Colonic mucosa (tissue), 4 donors: ENCODE results near the gene PTPN12. TPM values are rescaled to one million over a fixed set of nuclear protein-coding genes. Genes with fewer than 3 reads are reported as not detected.
"Not testable (repeated sequence)": the region's sequence is repeated elsewhere in the genome, so short reads cannot be mapped to it uniquely, and the experiment has no call there.

ENCODE experiments used
- DNase-seq: peaks from one replicate; pipeline ENCODE4 v3.0.0-alpha.2; 2020
- H3K27ac ChIP-seq: fragments of 200-600 bp; one replicate; pipeline ENCODE4 v1.8.0; 2021
- H3K27me3 ChIP-seq: fragments of 200-600 bp; one replicate; pipeline ENCODE4 v1.8.0; 2021
- H3K36me3 ChIP-seq: fragments of 200-600 bp; one replicate; pipeline ENCODE4 v1.8.0; 2021
- H3K4me1 ChIP-seq: fragments of 200-600 bp; one replicate; pipeline ENCODE4 v1.8.0; 2021; ENCODE audit warnings: mild to moderate bottlenecking
- H3K4me3 ChIP-seq: fragments of 200-600 bp; one replicate; pipeline ENCODE4 v1.8.0; 2021
- H3K9ac ChIP-seq, 2 donors: one replicate each; pipeline ENCODE4 v1.7.0; 2013; ENCODE audit warnings: control low read depth in 2 of 2, low read depth in 2 of 2, low read length in 2 of 2
- H3K9me3 ChIP-seq: fragments of 200-600 bp; one replicate; pipeline ENCODE4 v1.8.0; 2021
- CTCF ChIP-seq: fragments of 200-600 bp; IDR thresholded peaks from one replicate; pipeline ENCODE4 v1.8.0; 2022; ENCODE audit warnings: antibody characterized with exemption, mild to moderate bottlenecking
- intact Hi-C: fragments of 100-400 bp; cut with DNase I; formaldehyde crosslinking; loops from one replicate; pipeline ENCODE4 v1.14.1; 2022
- total RNA-seq, 2 donors: library from RNA; stranded (reverse); fragmentation: NEBNext Ultra II Directional in 1 of 2; extraction: Animal tissue kit (Norgen Biotek cat#: 25700) in 1 of 2; gene quantifications; one replicate each; pipeline ENCODE4 v1.2.1, GENCODE V29; 2021
- donor health status: healthy.
- donor health status: DM: no; HTN: no; CAD: no.
- donor health status: DM: no; HTN: no; CAD: no.

Gene PTPN12
- total RNA-seq, 2 donors from 2014 or later, result 34.0 to 51.3 TPM

GRCh38 chr7:77524731-77525130 lies 12.4 kb upstream of the PTPN12 start:
- no peaks in the 10 kb centered on the region for H3K36me3 ChIP-seq
- no peaks in the 10 kb centered on the region for H3K9me3 ChIP-seq
- no peak for DNase-seq
- intact Hi-C loops, result no loop called here
- no peak overlapping the region for H3K4me3 ChIP-seq
- H3K27me3 ChIP-seq, result no peaks in the 10 kb centered on the region
- no peaks in the 10 kb centered on the region for H3K4me1 ChIP-seq
- no peak for TF ChIP-seq CTCF
- H3K27ac ChIP-seq, result no peak overlapping the region
- no peak overlapping the region for H3K9ac ChIP-seq

DNA sequence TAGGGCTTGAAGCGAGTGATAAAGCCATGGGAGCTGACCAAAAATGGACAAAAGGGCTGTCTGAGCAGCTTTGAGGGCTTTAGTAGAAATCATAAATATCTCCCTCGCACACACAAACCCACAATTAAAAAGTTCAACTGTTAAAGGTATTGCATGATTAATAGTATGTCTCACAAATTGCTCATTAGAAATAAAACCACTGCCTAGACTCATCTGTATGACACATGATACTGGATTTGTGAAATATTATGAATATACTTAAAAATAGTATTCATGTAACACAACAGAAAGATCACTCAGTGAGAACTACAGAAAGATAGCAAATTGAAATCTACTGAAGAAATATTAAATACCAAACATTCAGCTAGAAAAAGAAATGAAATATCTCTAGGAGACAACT lies 11.9 kb upstream of the PTPN12 start:
- H3K27me3 ChIP-seq, result no peaks in the 10 kb centered on the region
- TF ChIP-seq CTCF, result no peak
- DNase-seq, result no peak
- intact Hi-C loops, result no loop called here
- H3K9ac ChIP-seq, result no peak overlapping the region
- H3K36me3 ChIP-seq, result no peaks in the 10 kb centered on the region
- no peak overlapping the region for H3K27ac ChIP-seq
- no peak overlapping the region for H3K4me3 ChIP-seq
- no peaks in the 10 kb centered on the region for H3K9me3 ChIP-seq
- H3K4me1 ChIP-seq, result no peaks in the 10 kb centered on the region

DNA sequence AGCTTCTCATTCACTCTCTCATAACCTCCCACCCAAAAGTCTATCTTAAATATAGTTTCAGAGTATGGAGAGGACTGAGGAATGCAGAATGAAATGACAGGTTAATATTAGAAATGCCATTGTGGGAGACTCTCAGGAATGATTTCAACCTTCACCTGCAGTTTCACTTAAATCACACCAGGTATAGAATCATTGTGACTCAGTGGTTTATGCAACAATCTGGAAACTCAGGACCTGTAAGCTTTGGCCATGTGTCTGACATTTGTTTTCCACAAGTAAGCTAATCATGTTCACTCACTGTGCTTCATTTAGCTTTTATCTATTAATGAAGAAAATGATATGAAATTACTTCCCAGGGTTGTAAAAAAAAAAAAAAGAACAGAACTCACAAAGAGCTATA lies 8.7 kb upstream of the PTPN12 start:
- no peaks in the 10 kb centered on the region for H3K27me3 ChIP-seq
- H3K4me1 ChIP-seq, result no peaks in the 10 kb centered on the region
- H3K36me3 ChIP-seq, result no peaks in the 10 kb centered on the region
- no peaks in the 10 kb centered on the region for H3K9me3 ChIP-seq
- no peak for DNase-seq
- intact Hi-C loops, result no loop called here
- H3K27ac ChIP-seq, result no peak overlapping the region
- TF ChIP-seq CTCF, result no peak
- H3K4me3 ChIP-seq, result no peak overlapping the region
- H3K9ac ChIP-seq, result no peak overlapping the region

DNA sequence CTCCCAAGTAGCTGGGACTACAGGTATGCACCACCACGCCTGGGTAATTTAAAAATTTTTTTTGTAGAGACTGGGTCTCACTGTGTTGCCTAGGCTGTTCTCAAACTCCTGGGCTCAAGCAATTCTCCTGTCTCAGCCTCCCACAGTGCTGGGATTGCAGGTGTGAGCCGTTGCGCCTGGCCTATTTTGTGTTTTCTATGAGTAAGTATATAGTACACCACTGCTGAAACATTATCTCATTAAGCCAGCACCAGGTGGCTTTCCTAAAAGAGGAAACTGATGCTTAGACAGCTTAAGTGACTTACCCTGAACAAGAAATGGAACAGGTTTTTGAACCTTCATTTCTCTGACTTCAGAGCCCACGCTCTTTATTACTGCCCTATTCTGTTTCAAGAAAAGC lies 7.8 kb upstream of the PTPN12 start:
- Histone ChIP-seq H3K27ac (no peak overlapping the region), H3K9me3 (no peaks in the 10 kb centered on the region), H3K36me3 (no peaks in the 10 kb centered on the region), H3K4me1 (no peaks in the 10 kb centered on the region), H3K27me3 (no peaks in the 10 kb centered on the region), H3K4me3 (no peak overlapping the region), H3K9ac (no peak overlapping the region)
- no peak for DNase-seq
- TF ChIP-seq CTCF, result no peak
- intact Hi-C loops, result no loop called here

DNA sequence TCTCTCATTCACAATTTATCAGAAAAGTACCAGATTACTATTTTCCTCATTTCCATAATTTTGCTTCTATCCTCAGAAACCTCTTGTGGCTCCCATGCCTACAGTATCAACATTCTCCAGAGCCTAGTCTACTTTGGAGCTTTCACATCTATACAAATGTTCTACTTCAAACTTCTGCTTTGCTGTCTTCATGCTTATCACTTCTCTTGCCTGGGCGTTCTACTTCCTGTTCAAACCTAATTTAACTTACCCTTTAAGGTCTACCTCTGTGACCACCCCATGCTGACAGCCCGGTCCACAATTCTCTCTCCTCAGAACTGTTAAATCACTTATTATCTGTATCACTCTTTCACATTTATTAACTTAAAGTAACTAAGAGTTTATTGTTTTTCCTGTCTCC lies 6.1 kb upstream of the PTPN12 start:
- H3K9me3 ChIP-seq, result no peaks in the 10 kb centered on the region
- no peak overlapping the region for H3K4me3 ChIP-seq
- no peaks in the 10 kb centered on the region for H3K4me1 ChIP-seq
- no peak overlapping the region for H3K9ac ChIP-seq
- H3K36me3 ChIP-seq, result no peaks in the 10 kb centered on the region
- intact Hi-C loops, result no loop called here
- no peak for TF ChIP-seq CTCF
- no peak for DNase-seq
- no peak overlapping the region for H3K27ac ChIP-seq
- H3K27me3 ChIP-seq, result no peaks in the 10 kb centered on the region

- no peak overlapping the region for H3K4me3 ChIP-seq
- no peak overlapping the region for H3K9ac ChIP-seq
- H3K36me3 ChIP-seq, result no peaks in the 10 kb centered on the region
- H3K9me3 ChIP-seq, result no peaks in the 10 kb centered on the region
- H3K27me3 ChIP-seq, result no peaks in the 10 kb centered on the region
- no peak for TF ChIP-seq CTCF
- intact Hi-C loops, result no loop called here
- no peak overlapping the region for H3K27ac ChIP-seq
- no peaks in the 10 kb centered on the region for H3K4me1 ChIP-seq
- no peak for DNase-seq
Measured at GRCh38 chr7:77532247-77532646, 4.8 kb upstream of the PTPN12 start.

- H3K4me1 ChIP-seq, H3K36me3 ChIP-seq, H3K27me3 ChIP-seq, H3K27ac ChIP-seq, H3K9ac ChIP-seq, H3K4me3 ChIP-seq, intact Hi-C loops, DNase-seq, H3K9me3 ChIP-seq: not testable (repeated sequence)
Measured at GRCh38 chr7:77532732-77533131, 4.4 kb upstream of the PTPN12 start.

- H3K27ac ChIP-seq, H3K9me3 ChIP-seq, DNase-seq, H3K4me1 ChIP-seq, H3K27me3 ChIP-seq, H3K4me3 ChIP-seq, H3K9ac ChIP-seq, H3K36me3 ChIP-seq, intact Hi-C loops: not testable (repeated sequence)
Measured at GRCh38 chr7:77534046-77534445, 3.0 kb upstream of the PTPN12 start.
